SH-SY5Y (cell line): Measurements from ENCODE around the gene BRI3.

ENCODE experiments used
- GATA2 ChIP-seq: IDR thresholded peaks from 2 replicates; pipeline ENCODE4 v1.6.1; 2011; ENCODE audit warnings: mild to moderate bottlenecking, low read depth, low read length
- GATA3 ChIP-seq: IDR thresholded peaks from 2 replicates; pipeline ENCODE4 v1.6.1; 2011; ENCODE audit warnings: low read depth, mild to moderate bottlenecking, low read length, moderate library complexity

DNA sequence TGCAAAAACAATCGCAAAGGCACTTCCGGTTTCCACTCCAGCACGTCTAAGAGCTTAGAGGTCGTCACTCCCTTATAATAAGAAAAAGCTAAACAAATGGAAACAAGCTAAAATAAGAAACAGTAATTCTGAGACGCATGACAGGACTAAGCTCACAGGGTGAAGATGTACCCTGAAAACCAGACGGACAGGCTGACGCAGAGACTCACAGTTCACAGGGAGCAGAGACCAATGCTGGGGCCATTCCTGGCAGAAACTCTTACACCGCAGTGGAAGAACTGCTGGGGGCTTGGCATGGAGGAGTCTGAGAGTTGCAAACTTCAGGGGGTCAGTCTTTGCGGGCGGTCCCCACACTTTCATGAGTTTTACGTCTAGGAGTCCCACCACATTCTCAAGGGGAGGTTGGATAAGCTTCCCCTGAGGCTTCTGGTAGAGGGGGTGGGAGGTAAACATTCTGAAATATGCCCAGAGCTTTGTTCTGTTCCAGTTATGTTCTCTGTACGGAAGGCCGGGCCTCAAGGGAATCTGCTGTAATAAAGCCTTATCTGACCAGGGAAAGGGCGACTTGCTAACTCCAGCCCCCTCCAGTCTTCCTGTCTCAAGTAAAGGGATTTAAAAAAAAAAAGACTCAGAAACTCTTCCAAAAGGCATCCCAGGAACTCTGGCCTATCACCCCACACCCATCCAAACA lies 47.8 kb downstream of the BRI3 start:
- TF ChIP-seq GATA2 = no peak
- TF ChIP-seq GATA3 = no peak
